GM12891 (cell line): ENCODE measurements around the gene BSPRY.

Source experiments
- PAX5 ChIP-seq: IDR thresholded peaks from 2 replicates; pipeline ENCODE4 v1.6.1; 2011; ENCODE audit warnings: low read length, moderate library complexity, mild to moderate bottlenecking; ENCODE audit not compliant: insufficient read depth, severe bottlenecking
- POLR2A ChIP-seq: IDR thresholded peaks from 2 replicates; pipeline ENCODE4 v1.6.1; 2011; ENCODE audit warnings: low read depth, low read length, control low read depth
- POLR2AphosphoS5 ChIP-seq: IDR thresholded peaks from 2 replicates; pipeline ENCODE4 v1.6.1; 2011; ENCODE audit warnings: low read depth, low read length, control low read depth
- TAF1 ChIP-seq: IDR thresholded peaks from 2 replicates; pipeline ENCODE4 v1.6.1; 2011; ENCODE audit warnings: low read depth, low read length, control low read depth

DNA sequence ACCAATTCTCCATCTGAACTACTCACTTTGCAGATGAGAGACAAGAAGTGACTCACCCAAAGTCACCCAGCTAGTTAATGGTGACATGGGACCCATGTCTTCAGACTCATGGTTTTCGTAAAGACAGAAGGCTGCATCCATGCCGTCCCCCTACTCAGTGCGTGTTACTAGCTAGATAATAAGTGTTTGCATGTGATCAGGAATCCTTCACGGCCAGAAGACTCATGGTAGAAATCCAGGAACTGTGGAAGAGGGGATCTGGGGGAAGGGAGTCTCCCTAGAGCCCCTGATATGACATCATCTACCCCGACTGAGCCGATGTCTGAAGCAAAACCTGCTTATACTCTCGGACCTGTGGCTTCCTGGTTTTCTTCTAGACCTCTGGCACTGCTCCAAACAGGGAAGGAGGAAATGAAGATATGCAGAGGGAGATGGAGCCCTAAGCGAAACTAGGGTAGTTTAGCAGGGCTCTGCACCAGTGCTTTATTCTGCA is 49.5 kb upstream of the BSPRY start:
- TF ChIP-seq TAF1, result no peak
- no peak for TF ChIP-seq PAX5
- TF ChIP-seq POLR2AphosphoS5, result no peak
- TF ChIP-seq POLR2A, result no peak
